ENCODE data around the gene GSTA2. TPM values are rescaled to one million over a fixed set of nuclear protein-coding genes. Genes with fewer than 3 reads are reported as not detected.
"Not testable (repeated sequence)": the region's sequence is repeated elsewhere in the genome, so short reads cannot be mapped to it uniquely, and the experiment has no call there.

The GSTA2 gene
- total and polyA plus RNA-seq, 4 donors = 12.6 TPM; not detected in 3

- H3K9me3 ChIP-seq (ENCODE audit: control insufficient read depth, low read length); H3K36me3 ChIP-seq (ENCODE audit: control insufficient read depth in 1 of 2, insufficient read depth in 2 of 2, low read length in 1 of 2); H3K27me3 ChIP-seq (ENCODE audit: control insufficient read depth in 1 of 2, insufficient read depth in 2 of 2, low read length in 1 of 2); intact Hi-C loops (cut with DNase I); H3K4me3 ChIP-seq (ENCODE audit: low read length in 2 of 2); ATAC-seq (ENCODE audit: low FRiP score); DNase-seq; H3K4me1 ChIP-seq (ENCODE audit: control insufficient read depth in 1 of 2, insufficient read depth in 2 of 2, low read length in 2 of 2): not testable (repeated sequence)
- peak overlapping the region in 1 of 2 donors; percentile 64 for H3K27ac ChIP-seq (ENCODE audit: low read depth in 1 of 2, low read length in 2 of 2)
- WGBS, 2 donors = 40 to 59% methylated on average over 1 of the region's 1 CpG
These were observed 26.4 kb upstream of the GSTA2 start for GRCh38 chr6:52789658-52790057.

- no peak for ATAC-seq (ENCODE audit: low FRiP score)
- Histone ChIP-seq H3K4me3 (ENCODE audit: low read length in 2 of 2) (no peak overlapping the region), H3K9me3 (ENCODE audit: control insufficient read depth, low read length) (no peaks in the 10 kb centered on the region), H3K36me3 (ENCODE audit: control insufficient read depth in 1 of 2, insufficient read depth in 2 of 2, low read length in 1 of 2) (no peaks in the 10 kb centered on the region), H3K27me3 (ENCODE audit: control insufficient read depth in 1 of 2, insufficient read depth in 2 of 2, low read length in 1 of 2) (no peaks in the 10 kb centered on the region), H3K27ac (ENCODE audit: low read depth in 1 of 2, low read length in 2 of 2) (no peak overlapping the region), H3K4me1 (ENCODE audit: control insufficient read depth in 1 of 2, insufficient read depth in 2 of 2, low read length in 2 of 2) (no peaks in the 10 kb centered on the region)
- no peak for DNase-seq
- WGBS, 2 donors = 67 to 68% methylated on average over 3 of the region's 3 CpGs
- intact Hi-C loops (cut with DNase I) = no loop called here
These were observed 25.2 kb upstream of the GSTA2 start for GRCh38 chr6:52788478-52788877.

GRCh38 chr6:52787917-52788316 is 24.6 kb upstream of the GSTA2 start:
- no peaks in the 10 kb centered on the region for H3K27me3 ChIP-seq (ENCODE audit: control insufficient read depth in 1 of 2, insufficient read depth in 2 of 2, low read length in 1 of 2)
- 46 to 49% methylated on average over 3 of the region's 3 CpGs for WGBS, 2 donors
- H3K9me3 ChIP-seq (ENCODE audit: control insufficient read depth, low read length) = no peaks in the 10 kb centered on the region
- H3K27ac ChIP-seq (ENCODE audit: low read depth in 1 of 2, low read length in 2 of 2) = no peak overlapping the region
- intact Hi-C loops (cut with DNase I) = no loop called here
- no peak overlapping the region for H3K4me3 ChIP-seq (ENCODE audit: low read length in 2 of 2)
- no peaks in the 10 kb centered on the region for H3K4me1 ChIP-seq (ENCODE audit: control insufficient read depth in 1 of 2, insufficient read depth in 2 of 2, low read length in 2 of 2)
- DNase-seq (no peak), ATAC-seq (ENCODE audit: low FRiP score) (no peak)
- H3K36me3 ChIP-seq (ENCODE audit: control insufficient read depth in 1 of 2, insufficient read depth in 2 of 2, low read length in 1 of 2) = no peaks in the 10 kb centered on the region

- H3K27ac ChIP-seq (ENCODE audit: low read depth in 1 of 2, low read length in 2 of 2) = no peak overlapping the region
- H3K4me1 ChIP-seq (ENCODE audit: control insufficient read depth in 1 of 2, insufficient read depth in 2 of 2, low read length in 2 of 2) = no peaks in the 10 kb centered on the region
- no peak overlapping the region for H3K4me3 ChIP-seq (ENCODE audit: low read length in 2 of 2)
- ATAC-seq (ENCODE audit: low FRiP score) = no peak
- DNase-seq = no peak
- no peaks in the 10 kb centered on the region for H3K36me3 ChIP-seq (ENCODE audit: control insufficient read depth in 1 of 2, insufficient read depth in 2 of 2, low read length in 1 of 2)
- H3K9me3 ChIP-seq (ENCODE audit: control insufficient read depth, low read length) = no peaks in the 10 kb centered on the region
- 90 to 95% methylated on average over 22 to 24 of the region's 24 CpGs for WGBS, 2 donors
- intact Hi-C loops (cut with DNase I) = no loop called here
- no peaks in the 10 kb centered on the region for H3K27me3 ChIP-seq (ENCODE audit: control insufficient read depth in 1 of 2, insufficient read depth in 2 of 2, low read length in 1 of 2)
These were observed 23.1 kb upstream of the GSTA2 start for GRCh38 chr6:52786249-52786956.

- H3K27ac ChIP-seq (ENCODE audit: low read depth in 1 of 2, low read length in 2 of 2); H3K4me1 ChIP-seq (ENCODE audit: control insufficient read depth in 1 of 2, insufficient read depth in 2 of 2, low read length in 2 of 2); H3K36me3 ChIP-seq (ENCODE audit: control insufficient read depth in 1 of 2, insufficient read depth in 2 of 2, low read length in 1 of 2); H3K27me3 ChIP-seq (ENCODE audit: control insufficient read depth in 1 of 2, insufficient read depth in 2 of 2, low read length in 1 of 2); ATAC-seq (ENCODE audit: low FRiP score); H3K9me3 ChIP-seq (ENCODE audit: control insufficient read depth, low read length); DNase-seq; intact Hi-C loops (cut with DNase I); H3K4me3 ChIP-seq (ENCODE audit: low read length in 2 of 2): not testable (repeated sequence)
- WGBS, 2 donors = 33 to 40% methylated on average over 3 of the region's 3 CpGs
These were observed 19.5 kb upstream of the GSTA2 start for GRCh38 chr6:52782696-52783274.

- H3K4me3 ChIP-seq (ENCODE audit: low read length in 2 of 2); intact Hi-C loops (cut with DNase I); H3K4me1 ChIP-seq (ENCODE audit: control insufficient read depth in 1 of 2, insufficient read depth in 2 of 2, low read length in 2 of 2); H3K27me3 ChIP-seq (ENCODE audit: control insufficient read depth in 1 of 2, insufficient read depth in 2 of 2, low read length in 1 of 2); DNase-seq; ATAC-seq (ENCODE audit: low FRiP score); H3K27ac ChIP-seq (ENCODE audit: low read depth in 1 of 2, low read length in 2 of 2); H3K9me3 ChIP-seq (ENCODE audit: control insufficient read depth, low read length); H3K36me3 ChIP-seq (ENCODE audit: control insufficient read depth in 1 of 2, insufficient read depth in 2 of 2, low read length in 1 of 2): not testable (repeated sequence)
These were observed 18.9 kb upstream of the GSTA2 start for GRCh38 chr6:52782209-52782608.

- Histone ChIP-seq H3K4me1 (ENCODE audit: control insufficient read depth in 1 of 2, insufficient read depth in 2 of 2, low read length in 2 of 2) (no peaks in the 10 kb centered on the region), H3K9me3 (ENCODE audit: control insufficient read depth, low read length) (no peaks in the 10 kb centered on the region), H3K27ac (ENCODE audit: low read depth in 1 of 2, low read length in 2 of 2) (no peak overlapping the region), H3K36me3 (ENCODE audit: control insufficient read depth in 1 of 2, insufficient read depth in 2 of 2, low read length in 1 of 2) (no peaks in the 10 kb centered on the region), H3K27me3 (ENCODE audit: control insufficient read depth in 1 of 2, insufficient read depth in 2 of 2, low read length in 1 of 2) (no peaks in the 10 kb centered on the region), H3K4me3 (ENCODE audit: low read length in 2 of 2) (no peak overlapping the region)
- no peak for DNase-seq
- intact Hi-C loops (cut with DNase I) = no loop called here
- 44 to 50% methylated on average over 1 of the region's 1 CpG for WGBS, 2 donors
- no peak for ATAC-seq (ENCODE audit: low FRiP score)
These were observed 16.0 kb upstream of the GSTA2 start for GRCh38 chr6:52779237-52779636.

- 88 to 91% methylated on average over 9 of the region's 9 CpGs for WGBS, 2 donors
- H3K36me3 ChIP-seq (ENCODE audit: control insufficient read depth in 1 of 2, insufficient read depth in 2 of 2, low read length in 1 of 2); H3K4me1 ChIP-seq (ENCODE audit: control insufficient read depth in 1 of 2, insufficient read depth in 2 of 2, low read length in 2 of 2); H3K27ac ChIP-seq (ENCODE audit: low read depth in 1 of 2, low read length in 2 of 2); DNase-seq; intact Hi-C loops (cut with DNase I); ATAC-seq (ENCODE audit: low FRiP score); H3K4me3 ChIP-seq (ENCODE audit: low read length in 2 of 2); H3K9me3 ChIP-seq (ENCODE audit: control insufficient read depth, low read length); H3K27me3 ChIP-seq (ENCODE audit: control insufficient read depth in 1 of 2, insufficient read depth in 2 of 2, low read length in 1 of 2): not testable (repeated sequence)
These were observed 13.6 kb upstream of the GSTA2 start for GRCh38 chr6:52776711-52777351.

GRCh38 chr6:52769399-52769798 is 6.1 kb upstream of the GSTA2 start:
- H3K36me3 ChIP-seq (ENCODE audit: control insufficient read depth in 1 of 2, insufficient read depth in 2 of 2, low read length in 1 of 2); DNase-seq; H3K4me3 ChIP-seq (ENCODE audit: low read length in 2 of 2); ATAC-seq (ENCODE audit: low FRiP score); H3K4me1 ChIP-seq (ENCODE audit: control insufficient read depth in 1 of 2, insufficient read depth in 2 of 2, low read length in 2 of 2); H3K27ac ChIP-seq (ENCODE audit: low read depth in 1 of 2, low read length in 2 of 2); intact Hi-C loops (cut with DNase I); H3K27me3 ChIP-seq (ENCODE audit: control insufficient read depth in 1 of 2, insufficient read depth in 2 of 2, low read length in 1 of 2); H3K9me3 ChIP-seq (ENCODE audit: control insufficient read depth, low read length): not testable (repeated sequence)
- WGBS, 2 donors = 71 to 80% methylated on average over 4 of the region's 4 CpGs
